GM12864 (cell line): Measurements from ENCODE around the gene PLCL1.

Source experiments
- DNase-seq: peaks from one replicate; pipeline ENCODE4 v3.0.0-alpha.2; 2011; ENCODE audit warnings: low read depth
- H3K4me3 ChIP-seq: 2 replicates; pipeline ENCODE4 v1.5.1; 2011; ENCODE audit warnings: mild to moderate bottlenecking, low read depth, low read length, control low read depth
- TF ChIP-seq, protein P1 (sequence below): IDR thresholded peaks from 2 replicates; pipeline ENCODE4 v1.5.1; 2011; ENCODE audit warnings: low read depth, mild to moderate bottlenecking, moderate library complexity, low read length, control low read depth, inconsistent platforms; ENCODE audit errors: missing control alignments

PLCL1 gene

DNA sequence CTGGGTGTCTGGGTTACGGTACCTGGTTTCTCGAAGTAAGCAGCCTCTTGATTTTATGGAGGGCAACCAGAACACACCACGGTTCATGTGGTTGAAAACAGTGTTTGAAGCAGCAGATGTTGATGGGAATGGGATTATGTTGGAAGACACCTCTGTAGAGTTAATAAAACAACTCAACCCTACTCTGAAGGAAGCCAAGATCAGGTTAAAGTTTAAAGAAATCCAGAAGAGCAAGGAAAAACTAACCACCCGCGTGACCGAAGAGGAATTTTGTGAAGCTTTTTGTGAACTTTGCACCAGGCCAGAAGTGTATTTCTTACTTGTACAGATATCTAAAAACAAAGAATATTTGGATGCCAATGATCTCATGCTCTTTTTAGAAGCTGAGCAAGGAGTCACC is 279.8 kb downstream of the PLCL1 start:
- TF ChIP-seq, protein P1, sequence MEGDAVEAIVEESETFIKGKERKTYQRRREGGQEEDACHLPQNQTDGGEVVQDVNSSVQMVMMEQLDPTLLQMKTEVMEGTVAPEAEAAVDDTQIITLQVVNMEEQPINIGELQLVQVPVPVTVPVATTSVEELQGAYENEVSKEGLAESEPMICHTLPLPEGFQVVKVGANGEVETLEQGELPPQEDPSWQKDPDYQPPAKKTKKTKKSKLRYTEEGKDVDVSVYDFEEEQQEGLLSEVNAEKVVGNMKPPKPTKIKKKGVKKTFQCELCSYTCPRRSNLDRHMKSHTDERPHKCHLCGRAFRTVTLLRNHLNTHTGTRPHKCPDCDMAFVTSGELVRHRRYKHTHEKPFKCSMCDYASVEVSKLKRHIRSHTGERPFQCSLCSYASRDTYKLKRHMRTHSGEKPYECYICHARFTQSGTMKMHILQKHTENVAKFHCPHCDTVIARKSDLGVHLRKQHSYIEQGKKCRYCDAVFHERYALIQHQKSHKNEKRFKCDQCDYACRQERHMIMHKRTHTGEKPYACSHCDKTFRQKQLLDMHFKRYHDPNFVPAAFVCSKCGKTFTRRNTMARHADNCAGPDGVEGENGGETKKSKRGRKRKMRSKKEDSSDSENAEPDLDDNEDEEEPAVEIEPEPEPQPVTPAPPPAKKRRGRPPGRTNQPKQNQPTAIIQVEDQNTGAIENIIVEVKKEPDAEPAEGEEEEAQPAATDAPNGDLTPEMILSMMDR, result no peak
- H3K4me3 ChIP-seq, result no peak overlapping the region
- no peak for DNase-seq

DNA sequence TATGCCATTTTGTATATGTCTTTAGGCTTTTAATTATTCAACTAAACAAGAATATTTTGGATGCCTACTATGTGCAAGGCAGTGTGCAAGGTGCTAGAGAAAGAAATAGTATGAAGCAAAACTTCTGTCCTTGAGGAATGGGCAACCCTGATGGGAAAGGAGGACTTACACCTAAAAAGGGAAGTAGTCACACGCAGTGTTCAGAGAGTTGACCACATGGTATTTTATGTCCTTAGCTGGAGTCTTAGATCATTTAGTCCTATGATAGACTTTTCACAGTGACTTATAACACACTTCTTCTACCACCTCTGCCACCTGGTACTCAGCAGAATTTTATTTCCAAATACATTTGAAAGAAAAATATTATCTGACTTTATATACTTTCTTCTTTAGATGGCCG is 291.6 kb downstream of the PLCL1 start:
- no peak for DNase-seq
- H3K4me3 ChIP-seq, result no peak overlapping the region
- TF ChIP-seq, protein P1, result no peak

DNA sequence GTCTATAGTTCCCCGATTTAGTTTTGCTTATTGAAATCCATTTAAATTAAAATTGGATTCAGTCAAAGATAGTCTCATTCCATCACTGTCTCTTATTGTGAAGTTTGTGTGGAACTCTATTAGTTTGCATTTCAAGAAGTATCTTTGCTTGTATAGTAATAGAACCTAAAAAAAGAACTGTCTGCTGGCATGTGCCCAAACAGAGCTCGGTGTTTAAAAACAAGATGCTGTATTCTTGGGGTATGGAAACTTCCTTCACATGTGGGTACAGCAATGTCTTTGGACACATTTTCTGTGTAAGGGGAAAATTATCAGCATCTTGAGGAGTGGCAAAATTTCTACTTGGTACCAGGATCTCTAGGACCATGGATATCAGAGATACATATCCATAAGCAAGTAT is 292.6 kb downstream of the PLCL1 start:
- no peak for DNase-seq
- TF ChIP-seq, protein P1, result no peak
- H3K4me3 ChIP-seq, result no peak overlapping the region

DNA sequence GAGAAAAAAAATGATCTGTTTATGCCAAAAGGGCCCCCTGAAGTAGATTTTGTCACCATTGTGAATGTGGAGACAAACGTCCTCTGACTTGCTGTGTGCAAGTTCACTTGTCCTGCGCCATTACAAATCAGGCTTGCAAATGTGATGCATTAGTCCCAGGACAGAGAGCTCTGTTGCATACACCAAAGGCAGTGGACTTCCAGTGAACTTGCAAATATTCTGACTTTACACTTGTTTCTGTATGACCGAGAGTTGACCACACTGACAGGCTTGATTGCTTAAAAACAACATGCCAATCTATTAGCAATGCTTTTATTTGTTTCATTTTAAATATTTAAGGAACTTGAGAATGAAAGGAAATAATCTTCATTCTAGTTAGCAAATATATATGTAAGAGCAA is 293.2 kb downstream of the PLCL1 start:
- no peak overlapping the region for H3K4me3 ChIP-seq
- TF ChIP-seq, protein P1, result no peak
- DNase-seq, result no peak

DNA sequence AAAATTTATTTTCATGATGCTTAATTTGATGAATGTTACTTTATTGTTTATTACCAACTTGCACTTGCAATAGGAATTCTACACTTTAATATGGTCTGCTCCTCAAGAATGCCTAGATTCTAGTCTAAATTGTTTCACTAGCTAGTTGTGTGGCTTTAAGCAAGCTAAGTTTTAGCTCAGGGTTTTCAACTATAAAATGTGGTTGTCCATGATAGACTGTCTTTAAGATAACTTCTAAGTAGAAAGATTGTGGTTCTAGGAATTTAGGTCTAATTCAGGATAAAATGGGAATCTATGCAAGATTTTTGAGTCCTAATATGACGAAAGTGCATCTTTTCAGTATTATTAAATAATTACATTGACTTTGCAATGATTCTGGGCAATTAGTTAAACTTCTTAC is 294.0 kb downstream of the PLCL1 start:
- TF ChIP-seq, protein P1, result no peak
- H3K4me3 ChIP-seq, result no peak overlapping the region
- no peak for DNase-seq

DNA sequence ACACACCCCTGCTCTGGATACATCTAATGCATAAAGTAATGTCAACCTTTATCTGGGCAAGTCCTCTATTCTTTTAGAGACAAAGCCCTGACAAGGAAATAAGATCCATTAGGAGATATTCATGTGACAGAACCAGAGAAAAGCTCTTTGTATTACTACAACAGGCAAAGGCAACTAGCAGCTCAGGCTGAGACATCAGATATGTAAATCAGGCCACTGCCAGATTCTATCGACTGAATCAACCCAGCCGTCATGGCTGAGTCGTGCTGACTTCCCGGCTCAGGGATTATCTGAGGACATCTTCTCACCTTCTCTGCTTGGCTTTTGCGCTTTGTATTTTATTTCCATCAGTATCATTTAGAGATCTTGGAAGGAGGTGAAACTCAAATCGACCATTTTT is 294.5 kb downstream of the PLCL1 start:
- TF ChIP-seq, protein P1, result no peak
- no peak for DNase-seq
- no peak overlapping the region for H3K4me3 ChIP-seq

DNA sequence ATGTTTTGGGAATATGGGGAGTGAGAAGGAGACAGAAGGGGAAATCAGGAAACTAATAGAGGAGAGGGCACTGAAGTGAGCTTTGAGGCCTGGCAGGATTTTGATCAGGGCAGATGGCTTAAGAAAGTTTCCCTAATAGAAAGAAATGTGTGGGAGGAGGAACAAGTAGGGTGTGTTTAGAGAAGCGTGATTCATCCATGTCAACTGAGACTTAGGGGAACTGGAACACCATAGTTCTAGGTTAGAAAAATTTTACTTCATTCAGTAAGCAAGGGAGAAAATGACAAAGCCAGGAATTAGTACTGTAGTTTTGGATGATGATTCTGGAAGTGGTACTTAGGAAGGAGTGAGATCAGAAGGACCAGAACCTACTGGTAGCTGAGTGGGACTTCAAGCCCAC is 296.0 kb downstream of the PLCL1 start:
- no peak for DNase-seq
- TF ChIP-seq, protein P1, result no peak
- H3K4me3 ChIP-seq, result no peak overlapping the region
